ENCODE results near the gene DHRS7C.
"Not testable (repeated sequence)": the region's sequence is repeated elsewhere in the genome, so short reads cannot be mapped to it uniquely, and the experiment has no call there.

DHRS7C gene

DNA sequence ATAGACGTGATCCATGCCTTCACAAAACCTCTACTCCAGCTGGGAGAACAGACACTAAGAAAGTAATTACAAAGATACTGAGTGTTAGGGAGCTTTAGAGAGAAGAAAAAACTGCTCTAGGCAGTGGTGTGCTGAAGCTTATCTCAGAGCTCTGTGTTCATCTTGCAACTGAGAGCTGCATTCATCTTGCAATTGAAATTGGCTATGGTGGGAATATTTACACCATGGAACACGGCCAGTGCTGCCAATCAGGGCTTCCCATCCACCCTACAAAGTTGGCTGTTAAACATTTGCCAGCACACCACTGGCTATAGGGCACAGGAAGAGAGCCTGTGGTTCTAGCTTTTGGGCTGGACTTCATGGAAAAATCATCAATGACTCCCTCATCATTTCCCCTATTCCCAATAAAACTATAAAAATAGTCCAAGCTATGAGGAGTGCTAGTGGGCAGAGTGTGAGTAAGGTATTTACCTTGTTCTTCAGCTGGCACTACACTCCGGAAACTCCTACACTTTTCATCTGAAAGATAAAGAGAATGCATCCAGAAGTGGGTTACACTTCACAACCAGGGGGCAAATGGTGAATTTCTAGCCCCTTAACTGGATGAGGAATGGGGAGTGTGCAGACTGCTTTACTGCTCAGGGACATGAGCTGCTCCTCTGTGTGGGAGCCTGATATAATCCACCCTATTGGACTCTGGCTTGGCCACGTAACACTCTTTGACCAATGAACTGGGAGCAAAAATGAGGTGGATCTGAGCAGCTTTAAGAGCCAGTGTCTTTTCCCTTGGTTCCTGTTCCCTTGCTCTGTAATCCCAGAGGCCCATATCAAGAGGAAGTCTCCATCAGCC, 18.9 kb upstream of the DHRS7C start:
- no peak for DNase-seq

- no peak for DNase-seq
Observed at GRCh38 chr17:9809409-9809808, 18.0 kb upstream of the DHRS7C start.

GRCh38 chr17:9806699-9807098, 15.3 kb upstream of the DHRS7C start:
- peak in 2 of 56 donors; percentile 5 to 12 for DNase-seq

- DNase-seq: no peak
Observed at GRCh38 chr17:9805769-9806168, 14.4 kb upstream of the DHRS7C start.

GRCh38 chr17:9802697-9803096, 11.3 kb upstream of the DHRS7C start:
- DNase-seq: no peak

DNA sequence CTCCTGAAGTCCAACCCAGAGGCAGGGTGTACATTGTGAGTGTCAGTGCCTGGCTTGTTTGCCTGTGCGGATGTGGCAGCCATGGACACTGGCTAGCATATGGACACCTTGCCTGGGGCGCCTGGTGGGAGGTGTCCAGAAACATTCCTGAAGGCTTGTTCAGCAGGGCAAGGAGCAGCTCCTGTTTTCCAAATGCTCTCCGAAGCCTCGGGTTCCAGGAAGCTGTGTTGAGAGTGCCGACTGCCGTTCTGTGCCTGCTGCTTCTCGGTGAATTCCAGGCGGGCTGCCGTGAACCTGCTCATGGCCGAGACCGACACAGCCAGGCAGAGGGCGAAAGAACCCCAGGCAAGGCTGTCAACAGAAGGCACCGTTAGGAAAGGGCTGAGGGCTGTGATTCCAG, 10.9 kb upstream of the DHRS7C start:
- no peak for DNase-seq

DNA sequence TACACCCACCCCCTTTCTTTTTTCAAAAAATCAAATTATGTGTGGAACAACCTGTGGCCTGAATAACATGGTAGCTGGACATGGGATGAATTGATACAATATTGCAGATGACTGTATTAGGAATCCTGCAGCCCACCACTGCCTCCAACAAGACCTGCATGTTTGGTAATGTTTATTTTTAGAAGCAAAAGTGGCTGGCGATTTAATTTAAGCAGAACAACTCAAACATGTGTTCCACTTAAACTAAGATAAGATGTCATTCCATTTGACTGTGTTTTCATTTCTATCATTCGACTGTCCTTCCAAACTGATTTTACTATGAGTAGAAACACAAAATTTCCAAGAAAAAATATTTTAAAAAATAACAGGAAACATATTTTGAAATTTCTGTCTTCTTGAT, 10.1 kb upstream of the DHRS7C start:
- no peak for DNase-seq

DNA sequence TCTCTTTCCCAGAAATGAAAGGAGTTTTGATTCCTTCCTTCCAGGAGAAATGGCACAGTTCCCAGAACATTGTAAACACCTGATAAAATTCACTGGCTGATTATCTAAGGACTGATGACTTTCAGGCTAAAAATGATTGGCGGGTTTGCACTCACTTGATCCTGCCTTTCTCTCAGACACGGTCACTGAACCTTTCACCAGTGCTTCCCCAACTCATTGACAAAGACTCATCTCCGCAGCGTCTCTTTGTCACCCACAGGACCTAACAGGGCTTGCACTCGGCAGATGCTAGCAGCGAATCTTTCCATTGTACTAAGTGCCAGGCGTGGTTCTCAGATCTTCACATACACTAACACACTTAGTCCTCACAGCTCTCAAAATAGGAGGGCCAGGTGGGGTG, 7.3 kb upstream of the DHRS7C start:
- DNase-seq: no peak

DNA sequence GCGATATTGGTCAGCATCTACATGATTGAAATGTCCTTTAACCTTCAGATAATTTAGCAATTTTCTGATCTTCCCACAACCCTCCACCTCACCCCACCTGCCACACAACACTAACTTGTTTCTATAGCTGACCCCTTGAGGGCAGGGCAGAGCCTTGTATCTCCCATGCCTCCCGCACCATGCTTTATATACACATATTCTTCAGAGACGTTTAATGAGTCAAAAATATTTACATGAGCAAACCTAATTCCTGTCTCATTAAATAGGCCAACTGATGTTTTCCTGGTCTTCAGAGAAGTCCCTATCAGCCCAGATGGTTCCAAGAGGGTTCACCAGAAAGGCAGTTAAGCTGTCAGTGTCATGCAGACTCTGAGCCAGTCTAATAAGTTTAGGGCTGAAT, 6.6 kb upstream of the DHRS7C start:
- DNase-seq: no peak

- no peak for DNase-seq
Observed at GRCh38 chr17:9792181-9792840, 919 bp upstream of the DHRS7C start.

DNA sequence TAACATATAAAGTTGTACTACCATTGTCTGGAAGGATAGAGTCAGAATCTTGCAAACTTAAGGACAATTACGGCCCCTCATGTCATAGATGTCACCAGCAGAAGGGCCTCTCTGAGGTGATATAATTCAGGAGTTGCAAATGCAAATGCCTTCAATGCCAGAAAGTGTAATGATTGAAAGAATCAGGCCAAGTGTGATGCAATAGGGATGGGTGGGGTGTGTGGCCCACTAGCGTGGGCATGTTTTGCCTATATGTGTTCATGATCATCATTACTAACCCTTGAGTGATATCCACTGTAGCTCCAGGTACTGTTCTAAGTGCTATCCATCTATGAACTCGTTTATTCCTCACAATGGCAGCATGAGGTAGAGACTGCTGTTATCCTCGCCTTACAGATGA, 1.1 kb downstream of the DHRS7C start:
- DNase-seq: no peak

- DNase-seq: no peak
Observed at GRCh38 chr17:9788601-9789000, 2.8 kb downstream of the DHRS7C start.

DNA sequence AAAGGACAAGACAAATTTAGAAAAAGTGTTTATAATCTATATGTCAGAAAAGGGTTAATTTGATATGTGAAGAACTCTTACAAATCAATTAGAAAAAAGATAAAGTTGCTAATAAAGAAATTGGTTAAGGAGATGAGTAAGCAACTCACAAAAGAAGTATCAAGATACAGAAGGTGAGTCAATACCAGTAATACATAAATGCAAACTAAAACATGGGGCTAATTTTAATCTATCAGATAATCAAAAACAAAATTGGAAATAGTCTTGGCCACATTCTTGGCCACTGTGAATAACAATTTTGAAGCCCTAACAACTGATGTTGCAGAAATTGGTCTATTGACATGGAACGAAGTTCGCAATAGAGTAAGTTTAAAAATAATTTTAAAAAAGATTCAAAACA, 6.8 kb downstream of the DHRS7C start:
- no peak for DNase-seq

DNA sequence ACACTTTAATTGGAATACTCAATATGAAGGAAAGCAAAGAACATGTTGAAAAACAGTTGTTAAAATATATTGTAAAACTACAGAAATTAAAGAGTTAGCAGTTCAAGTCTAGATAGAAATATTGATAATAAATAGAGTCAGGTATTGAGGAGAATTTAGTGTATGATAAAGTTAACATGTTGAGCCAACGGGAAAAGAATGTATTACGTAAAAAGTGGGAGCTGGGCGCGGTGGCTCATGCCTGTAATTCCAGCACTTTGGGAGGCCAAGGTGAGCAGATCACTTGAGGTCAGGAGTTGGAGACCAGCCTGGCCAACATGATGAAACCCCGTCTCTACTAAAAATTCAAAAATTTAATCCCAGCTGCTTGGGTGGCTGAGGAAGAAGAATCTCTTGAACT, 7.9 kb downstream of the DHRS7C start:
- not testable (repeated sequence) for DNase-seq

GRCh38 chr17:9783050-9783449, 8.3 kb downstream of the DHRS7C start:
- no peak for DNase-seq

DNA sequence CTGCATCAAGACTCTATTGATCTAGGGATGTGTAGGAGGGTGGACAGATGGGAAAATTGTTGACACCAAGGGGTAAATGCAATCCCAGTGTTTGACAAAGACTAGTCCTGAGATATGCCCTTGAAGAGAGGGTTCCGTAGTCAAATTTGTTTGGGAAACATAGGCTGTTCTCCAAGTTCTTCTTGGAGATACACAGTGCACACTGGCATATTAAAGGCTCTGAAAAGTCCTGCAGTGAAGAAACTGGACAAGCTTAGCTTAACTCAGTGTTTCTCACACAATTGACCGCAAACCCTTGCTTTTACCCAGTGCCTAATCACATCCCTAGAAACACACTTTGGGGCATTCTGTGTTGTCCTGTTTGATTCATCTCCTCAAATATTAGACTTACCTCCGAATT, 10.8 kb downstream of the DHRS7C start:
- no peak for DNase-seq

DNA sequence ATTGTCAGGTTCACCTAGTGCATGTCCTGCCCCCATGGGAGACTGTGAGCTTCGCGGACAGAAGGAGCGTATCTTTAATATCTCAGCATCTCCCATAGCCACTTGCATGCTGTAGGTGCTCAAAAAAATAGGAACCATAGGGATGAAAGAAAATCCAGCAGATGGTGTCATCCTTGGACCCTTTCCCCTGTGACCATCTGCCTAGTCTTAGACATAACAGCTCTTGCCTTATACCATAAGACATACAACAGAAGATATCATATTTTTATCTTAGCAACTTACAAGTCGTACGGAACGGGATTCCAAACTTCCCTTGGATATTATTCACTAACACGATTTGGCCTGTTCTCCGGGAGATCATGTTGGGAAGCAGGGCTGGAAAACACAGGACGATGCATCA, 14.5 kb downstream of the DHRS7C start:
- DNase-seq: no peak

- DNase-seq: no peak
Observed at GRCh38 chr17:9772658-9773057, 18.7 kb downstream of the DHRS7C start.

- DNase-seq: no peak
Observed at GRCh38 chr17:9771465-9771864, 19.9 kb downstream of the DHRS7C start.

DNA sequence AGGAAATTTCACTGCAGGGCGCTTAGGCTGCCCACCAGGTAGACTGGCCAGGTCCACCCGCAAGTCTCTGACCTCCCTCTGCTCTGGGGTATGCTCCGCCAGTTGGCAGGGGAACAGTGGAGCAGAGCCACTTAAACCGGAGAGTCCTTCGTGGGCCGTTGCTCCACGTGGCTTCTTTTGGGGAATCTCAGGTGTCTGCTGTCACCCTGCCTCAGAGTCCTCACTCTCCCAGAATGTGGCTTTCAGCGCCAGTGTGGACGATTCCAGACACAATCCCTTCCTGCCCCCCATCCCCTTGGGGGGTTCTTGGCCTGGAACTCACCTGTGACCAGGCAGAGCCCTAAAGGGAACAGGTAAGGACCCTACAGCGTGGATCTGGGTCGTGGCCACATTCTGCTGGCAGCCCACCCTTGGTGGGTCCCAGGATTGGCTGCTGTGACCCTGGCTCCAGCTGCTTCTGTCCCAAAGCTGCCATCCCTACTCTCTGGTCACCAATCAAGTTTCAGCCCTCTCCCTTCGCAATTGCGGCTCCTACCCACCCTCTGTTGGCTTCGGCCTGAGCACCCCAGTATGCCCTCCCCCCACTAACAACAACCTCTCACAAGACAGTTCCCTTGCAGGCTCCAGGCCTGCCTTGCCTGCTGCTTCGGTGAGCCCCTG, 22.2 kb downstream of the DHRS7C start:
- DNase-seq: no peak

DNA sequence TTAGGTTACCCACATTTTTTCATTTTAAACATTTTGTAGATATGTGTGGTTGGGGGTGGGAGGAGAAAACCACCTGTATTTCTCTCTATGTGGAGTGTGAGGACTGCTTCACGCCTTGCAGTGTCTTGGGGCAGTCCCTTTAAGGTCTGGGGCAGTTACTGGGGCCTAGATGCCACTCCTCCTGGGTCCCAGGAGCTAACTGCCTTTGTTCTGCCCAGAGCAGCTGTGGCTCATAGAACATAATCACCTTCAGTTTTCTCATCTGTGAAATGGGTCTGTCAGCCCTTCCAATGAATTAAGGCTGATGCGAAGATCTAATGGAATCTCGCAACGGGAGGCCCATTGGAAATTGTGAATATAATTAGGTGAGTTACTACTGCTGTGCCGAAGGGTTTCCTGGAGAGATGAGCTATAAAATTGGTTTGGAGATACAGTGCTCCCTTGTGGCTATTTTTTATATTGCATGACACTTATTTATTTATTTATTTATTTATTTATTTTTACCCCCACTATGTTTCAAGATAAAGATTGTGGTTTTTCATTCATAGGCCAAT, 22.9 kb downstream of the DHRS7C start:
- DNase-seq: peak in 1 of 56 donors; percentile 5

DNA sequence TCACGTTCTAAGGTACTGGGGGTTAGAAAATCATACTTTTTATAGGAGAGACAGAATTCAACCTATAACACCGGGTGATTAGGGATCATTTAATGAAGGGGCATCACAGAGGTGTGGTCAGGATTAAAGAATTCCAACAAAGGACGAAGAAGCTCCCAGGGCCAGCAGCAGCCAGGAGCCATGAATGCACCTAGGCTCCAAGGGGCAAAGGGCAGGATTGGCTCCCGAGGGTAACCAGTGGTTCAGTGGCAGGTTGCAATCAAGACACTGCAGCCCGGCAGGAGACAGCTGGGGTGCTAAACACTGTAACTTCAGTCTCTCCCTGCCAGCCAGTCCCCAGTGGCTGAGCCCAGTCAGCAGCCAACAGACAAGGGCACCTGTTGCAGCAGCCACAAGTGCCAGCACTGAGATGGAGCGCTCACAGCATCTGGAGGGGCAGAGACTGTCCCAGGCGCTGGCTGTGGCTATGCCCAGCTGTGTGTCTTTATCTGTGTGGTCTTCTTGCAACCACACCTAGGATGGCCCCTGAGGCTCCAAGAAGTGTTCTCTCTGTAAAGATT, 23.9 kb downstream of the DHRS7C start:
- DNase-seq: no peak

All from amygdala (tissue), 56 donors.